SK-N-SH (cell line): ENCODE results near the gene LSS. TPM values are rescaled to one million over a fixed set of nuclear protein-coding genes. Genes with fewer than 3 reads are reported as not detected.

Source experiments
- CTCF ChIA-PET: fragments of 300-600, 350-600 bp; formaldehyde crosslinking; extraction: SDS; loops from one replicate; lab custom pipeline; 2021; lab: Yijun Ruan, JAX
- POLR2A ChIA-PET: fragments of 350-600 bp; sonication (Branson Sonifier 250); formaldehyde crosslinking; extraction: SDS; loops from one replicate; lab custom pipeline; 2020; ENCODE audit warnings: antibody characterized with exemption, inconsistent platforms; lab: Yijun Ruan, JAX
- DNase-seq: peaks from one replicate; pipeline ENCODE4 v3.0.0; 2012
- H2AFZ ChIP-seq: fragments of 200-600 bp; sonication (generic); 2 replicates; pipeline ENCODE4 v1.8.1; 2016; ENCODE audit warnings: antibody characterized with exemption, mild to moderate bottlenecking, low read depth
- H3F3A ChIP-seq: fragments of 200-600 bp; sonication (generic); replicated peaks from 2 replicates; pipeline ENCODE3; 2016; ENCODE audit warnings: antibody characterized with exemption, mild to moderate bottlenecking; ENCODE audit not compliant: insufficient read depth
- H3K27ac ChIP-seq, 2 experiments: fragments of 200-500 bp in 1 of 2; fragments of 200-600 bp in 1 of 2; sonication (Bioruptor generic) in 1 of 2; sonication (generic), shearing (Covaris generic) in 1 of 2; 2 replicates each; pipeline versions ENCODE4 v1.5.1 to v1.6.1; 2014 to 2016; ENCODE audit warnings: low read depth in 2 of 2, inconsistent platforms in 1 of 2, low read length in 1 of 2, mild to moderate bottlenecking in 1 of 2, mixed read lengths in 1 of 2
- H3K27me3 ChIP-seq: fragments of 200-600 bp; sonication (generic), shearing (Covaris generic); 2 replicates; pipeline ENCODE4 v1.6.1; 2016; ENCODE audit warnings: mixed run types; ENCODE audit not compliant: insufficient read depth
- H3K36me3 ChIP-seq, 2 experiments: fragments of 200-500 bp in 1 of 2; fragments of 200-600 bp in 1 of 2; sonication (Bioruptor generic) in 1 of 2; sonication (generic) in 1 of 2; replicated peaks in 1 of 2; 2 replicates each; pipeline versions ENCODE3 to v1.5.1; 2014 to 2016; ENCODE audit warnings: low read length in 1 of 2, mild to moderate bottlenecking in 1 of 2; ENCODE audit not compliant: insufficient read depth in 2 of 2, control insufficient read depth in 1 of 2
- H3K4me1 ChIP-seq, 2 experiments: fragments of 200-500 bp in 1 of 2; fragments of 200-600 bp in 1 of 2; sonication (Bioruptor generic) in 1 of 2; sonication (generic), shearing (Covaris generic) in 1 of 2; 2 replicates each; pipeline versions ENCODE4 v1.5.1 to v1.6.1; 2014 to 2016; ENCODE audit warnings: low read depth in 1 of 2, low read length in 1 of 2, mixed run types in 1 of 2; ENCODE audit not compliant: insufficient read depth in 2 of 2, control insufficient read depth in 1 of 2
- H3K4me2 ChIP-seq: fragments of 200-600 bp; sonication (generic), shearing (Covaris generic); 2 replicates; pipeline ENCODE4 v1.6.1; 2017; ENCODE audit warnings: mixed run types
- H3K4me3 ChIP-seq, 2 experiments: fragments of 200-500 bp in 1 of 2; fragments of 200-600 bp in 1 of 2; sonication (Bioruptor generic) in 1 of 2; sonication (generic), shearing (Covaris generic) in 1 of 2; 2 replicates each; pipeline versions ENCODE4 v1.5.1 to v1.8.1; 2014 to 2016; ENCODE audit warnings: low read depth in 2 of 2, inconsistent platforms in 1 of 2, low read length in 1 of 2, mild to moderate bottlenecking in 1 of 2, mixed read lengths in 1 of 2, moderate library complexity in 1 of 2
- H3K79me2 ChIP-seq: fragments of 200-600 bp; sonication (generic); 2 replicates; pipeline ENCODE4 v1.8.1; 2017; ENCODE audit warnings: mild to moderate bottlenecking; ENCODE audit not compliant: insufficient read depth
- H3K9ac ChIP-seq: fragments of 200-600 bp; sonication (generic); 2 replicates; pipeline ENCODE4 v1.6.1; 2017; ENCODE audit warnings: mixed run types
- H3K9me2 ChIP-seq: fragments of 200-600 bp; sonication (generic); 2 replicates; pipeline ENCODE4 v1.6.1; 2017; ENCODE audit warnings: mixed run types
- H3K9me3 ChIP-seq: fragments of 200-600 bp; sonication (generic); 2 replicates; pipeline ENCODE4 v1.6.1; 2017; ENCODE audit warnings: mixed run types, mild to moderate bottlenecking, moderate library complexity
- H4K20me1 ChIP-seq: fragments of 200-600 bp; sonication (generic); 2 replicates; pipeline ENCODE4 v1.6.1; 2017; ENCODE audit warnings: mild to moderate bottlenecking, mixed run types; ENCODE audit not compliant: insufficient read depth
- CHD2 ChIP-seq: fragments of 150-350 bp; IDR thresholded peaks from 2 replicates; pipeline ENCODE4 v1.6.1; 2018; ENCODE audit warnings: low read length; ENCODE audit not compliant: partially characterized antibody
- FOXM1 ChIP-seq: IDR thresholded peaks from 2 replicates; pipeline ENCODE4 v1.4.0; 2012; ENCODE audit warnings: low read depth, mild to moderate bottlenecking
- JUND ChIP-seq: IDR thresholded peaks from 2 replicates; pipeline ENCODE4 v1.4.0; 2012
- RCOR1 ChIP-seq: fragments of 150-350 bp; IDR thresholded peaks from 2 replicates; pipeline ENCODE4 v1.6.1; 2017; ENCODE audit warnings: antibody characterized with exemption, low read length
- RXRA ChIP-seq: IDR thresholded peaks from 2 replicates; pipeline ENCODE4 v1.4.0; 2012; ENCODE audit warnings: low read depth, mild to moderate bottlenecking, borderline replicate concordance
- WGBS: methylation state at CpG from one replicate; pipeline ENCODE4 v1.1.6; 2017; ENCODE audit warnings: low lambda C conversion rate; 5-methylcytosine and 5-hydroxymethylcytosine counted together
- polyA plus RNA-seq, 3 experiments: library from polyadenylated mRNA; depleted of rRNA; stranded (reverse); fragments of >200 nt; gene quantifications; 2 replicates each; pipeline ENCODE4 v1.2.3, GENCODE V29; 2012
- TF ChIP-seq, protein P1 (sequence below): fragments of 150-350 bp; IDR thresholded peaks from 2 replicates; pipeline ENCODE4 v1.6.1; 2016; ENCODE audit warnings: mild to moderate bottlenecking, low read depth, low read length
- TF ChIP-seq, protein P2 (sequence below): IDR thresholded peaks from 2 replicates; pipeline ENCODE4 v1.4.0; 2012; ENCODE audit warnings: low read depth, borderline replicate concordance
- TF ChIP-seq, protein P3 (sequence below): IDR thresholded peaks from 2 replicates; pipeline ENCODE4 v1.6.1; 2012; ENCODE audit warnings: mild to moderate bottlenecking, low read depth, low read length, moderate library complexity
- TF ChIP-seq, protein P4 (sequence below): fragments of 150-350 bp; IDR thresholded peaks from 2 replicates; pipeline ENCODE4 v1.6.1; 2017; ENCODE audit warnings: antibody characterized with exemption, low read length, low read depth, borderline replicate concordance

LSS gene
- polyA plus RNA-seq, 1 of the 3 experiments (the other 2 are of a cell fraction) = 38.7 TPM

DNA sequence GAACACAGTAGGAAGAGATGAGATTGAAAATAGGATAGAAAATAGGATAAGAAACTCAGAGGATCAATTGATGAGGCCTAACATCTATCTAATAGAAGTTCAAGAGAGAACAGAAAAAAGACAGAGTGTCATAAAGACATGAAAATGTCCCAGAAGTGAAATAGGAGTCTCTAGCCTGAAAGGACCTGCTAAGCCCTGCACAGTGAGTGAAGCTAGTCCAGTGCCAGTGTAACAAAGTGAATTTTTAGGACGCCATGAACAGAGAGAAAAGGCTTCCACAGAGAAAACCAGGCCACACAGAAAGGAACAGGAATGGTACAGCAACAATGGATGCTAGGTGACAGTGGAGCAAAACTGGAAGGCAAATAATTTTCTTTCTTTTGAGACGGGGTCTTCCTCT is 20.3 kb upstream of the LSS start:
- Histone ChIP-seq H4K20me1 (no peaks in the 10 kb centered on the region), H3F3A (peaks cover 9% of the 10 kb centered on the region), H3K9me3 (no peaks in the 10 kb centered on the region), H3K4me1 (peaks cover 0 to 3% of the 10 kb centered on the region in 2 experiments; a peak in 1 of 4 replicates), H3K4me2 (no peak overlapping the region), H3K9ac (no peak overlapping the region), H3K27me3 (no peaks in the 10 kb centered on the region), H3K4me3 (no peak overlapping the region), H3K27ac (no peak overlapping the region), H3K36me3 (peaks cover 72 to 77% of the 10 kb centered on the region in 2 experiments), H3K79me2 (no peaks in the 10 kb centered on the region), H2AFZ (no peak overlapping the region), H3K9me2 (no peaks in the 10 kb centered on the region)
- no peak for DNase-seq
- WGBS = 100% methylated on average over 2 of the region's 2 CpGs
- ChIA-PET CTCF (interaction anchor here (1.2 kb wide), 1 partner anchor 36 kb away, joined by 3 read pairs; no protein-coding TSS in a partner anchor), POLR2A (no interaction called here)
- TF ChIP-seq, protein P1, sequence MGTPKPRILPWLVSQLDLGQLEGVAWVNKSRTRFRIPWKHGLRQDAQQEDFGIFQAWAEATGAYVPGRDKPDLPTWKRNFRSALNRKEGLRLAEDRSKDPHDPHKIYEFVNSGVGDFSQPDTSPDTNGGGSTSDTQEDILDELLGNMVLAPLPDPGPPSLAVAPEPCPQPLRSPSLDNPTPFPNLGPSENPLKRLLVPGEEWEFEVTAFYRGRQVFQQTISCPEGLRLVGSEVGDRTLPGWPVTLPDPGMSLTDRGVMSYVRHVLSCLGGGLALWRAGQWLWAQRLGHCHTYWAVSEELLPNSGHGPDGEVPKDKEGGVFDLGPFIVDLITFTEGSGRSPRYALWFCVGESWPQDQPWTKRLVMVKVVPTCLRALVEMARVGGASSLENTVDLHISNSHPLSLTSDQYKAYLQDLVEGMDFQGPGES = no peak
- TF ChIP-seq, protein P2, sequence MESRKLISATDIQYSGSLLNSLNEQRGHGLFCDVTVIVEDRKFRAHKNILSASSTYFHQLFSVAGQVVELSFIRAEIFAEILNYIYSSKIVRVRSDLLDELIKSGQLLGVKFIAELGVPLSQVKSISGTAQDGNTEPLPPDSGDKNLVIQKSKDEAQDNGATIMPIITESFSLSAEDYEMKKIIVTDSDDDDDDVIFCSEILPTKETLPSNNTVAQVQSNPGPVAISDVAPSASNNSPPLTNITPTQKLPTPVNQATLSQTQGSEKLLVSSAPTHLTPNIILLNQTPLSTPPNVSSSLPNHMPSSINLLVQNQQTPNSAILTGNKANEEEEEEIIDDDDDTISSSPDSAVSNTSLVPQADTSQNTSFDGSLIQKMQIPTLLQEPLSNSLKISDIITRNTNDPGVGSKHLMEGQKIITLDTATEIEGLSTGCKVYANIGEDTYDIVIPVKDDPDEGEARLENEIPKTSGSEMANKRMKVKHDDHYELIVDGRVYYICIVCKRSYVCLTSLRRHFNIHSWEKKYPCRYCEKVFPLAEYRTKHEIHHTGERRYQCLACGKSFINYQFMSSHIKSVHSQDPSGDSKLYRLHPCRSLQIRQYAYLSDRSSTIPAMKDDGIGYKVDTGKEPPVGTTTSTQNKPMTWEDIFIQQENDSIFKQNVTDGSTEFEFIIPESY = no peak
- no peak for TF ChIP-seq CHD2
- TF ChIP-seq, protein P3, sequence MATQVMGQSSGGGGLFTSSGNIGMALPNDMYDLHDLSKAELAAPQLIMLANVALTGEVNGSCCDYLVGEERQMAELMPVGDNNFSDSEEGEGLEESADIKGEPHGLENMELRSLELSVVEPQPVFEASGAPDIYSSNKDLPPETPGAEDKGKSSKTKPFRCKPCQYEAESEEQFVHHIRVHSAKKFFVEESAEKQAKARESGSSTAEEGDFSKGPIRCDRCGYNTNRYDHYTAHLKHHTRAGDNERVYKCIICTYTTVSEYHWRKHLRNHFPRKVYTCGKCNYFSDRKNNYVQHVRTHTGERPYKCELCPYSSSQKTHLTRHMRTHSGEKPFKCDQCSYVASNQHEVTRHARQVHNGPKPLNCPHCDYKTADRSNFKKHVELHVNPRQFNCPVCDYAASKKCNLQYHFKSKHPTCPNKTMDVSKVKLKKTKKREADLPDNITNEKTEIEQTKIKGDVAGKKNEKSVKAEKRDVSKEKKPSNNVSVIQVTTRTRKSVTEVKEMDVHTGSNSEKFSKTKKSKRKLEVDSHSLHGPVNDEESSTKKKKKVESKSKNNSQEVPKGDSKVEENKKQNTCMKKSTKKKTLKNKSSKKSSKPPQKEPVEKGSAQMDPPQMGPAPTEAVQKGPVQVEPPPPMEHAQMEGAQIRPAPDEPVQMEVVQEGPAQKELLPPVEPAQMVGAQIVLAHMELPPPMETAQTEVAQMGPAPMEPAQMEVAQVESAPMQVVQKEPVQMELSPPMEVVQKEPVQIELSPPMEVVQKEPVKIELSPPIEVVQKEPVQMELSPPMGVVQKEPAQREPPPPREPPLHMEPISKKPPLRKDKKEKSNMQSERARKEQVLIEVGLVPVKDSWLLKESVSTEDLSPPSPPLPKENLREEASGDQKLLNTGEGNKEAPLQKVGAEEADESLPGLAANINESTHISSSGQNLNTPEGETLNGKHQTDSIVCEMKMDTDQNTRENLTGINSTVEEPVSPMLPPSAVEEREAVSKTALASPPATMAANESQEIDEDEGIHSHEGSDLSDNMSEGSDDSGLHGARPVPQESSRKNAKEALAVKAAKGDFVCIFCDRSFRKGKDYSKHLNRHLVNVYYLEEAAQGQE = no peak
- TF ChIP-seq JUND = no peak

DNA sequence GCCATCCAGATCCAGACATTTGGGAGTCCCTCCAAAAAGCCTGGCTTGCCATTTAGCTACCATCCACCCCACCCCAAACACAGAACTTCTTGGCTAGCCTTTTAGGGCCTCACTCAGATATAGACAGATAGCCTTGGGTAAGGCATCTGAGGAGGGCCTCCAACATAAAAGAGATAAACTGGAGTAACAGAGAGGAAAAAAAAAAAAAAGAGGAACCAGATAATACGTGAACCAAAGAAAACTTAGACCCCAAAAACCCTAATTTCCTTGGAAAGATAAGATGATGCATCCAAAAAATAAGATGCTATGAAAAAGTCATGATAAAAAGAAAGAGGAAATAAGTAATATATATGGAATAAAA is 19.8 kb upstream of the LSS start:
- Histone ChIP-seq H3K27me3 (no peaks in the 10 kb centered on the region), H3K4me3 (no peak overlapping the region), H2AFZ (no peak overlapping the region), H3K27ac (no peak overlapping the region; a peak in 1 of 4 replicates), H3K9me2 (no peaks in the 10 kb centered on the region), H3K4me1 (peaks cover 0 to 3% of the 10 kb centered on the region in 2 experiments; a peak in 1 of 4 replicates), H3K9ac (no peak overlapping the region), H3K9me3 (no peaks in the 10 kb centered on the region), H3K4me2 (no peak overlapping the region), H3K79me2 (no peaks in the 10 kb centered on the region), H3K36me3 (peaks cover 73 to 78% of the 10 kb centered on the region in 2 experiments), H4K20me1 (no peaks in the 10 kb centered on the region), H3F3A (peaks cover 9% of the 10 kb centered on the region)
- ChIA-PET POLR2A (no interaction called here), CTCF (no interaction called here)
- DNase-seq = no peak
- WGBS = 100% methylated on average over 1 of the region's 1 CpG
- TF ChIP-seq, protein P4, sequence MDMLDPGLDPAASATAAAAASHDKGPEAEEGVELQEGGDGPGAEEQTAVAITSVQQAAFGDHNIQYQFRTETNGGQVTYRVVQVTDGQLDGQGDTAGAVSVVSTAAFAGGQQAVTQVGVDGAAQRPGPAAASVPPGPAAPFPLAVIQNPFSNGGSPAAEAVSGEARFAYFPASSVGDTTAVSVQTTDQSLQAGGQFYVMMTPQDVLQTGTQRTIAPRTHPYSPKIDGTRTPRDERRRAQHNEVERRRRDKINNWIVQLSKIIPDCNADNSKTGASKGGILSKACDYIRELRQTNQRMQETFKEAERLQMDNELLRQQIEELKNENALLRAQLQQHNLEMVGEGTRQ = no peak
- TF ChIP-seq RCOR1 (no peak), RXRA (no peak), JUND (no peak), FOXM1 (no peak)
